ENCODE results near the gene GRIN2D.

The GRIN2D gene

DNA sequence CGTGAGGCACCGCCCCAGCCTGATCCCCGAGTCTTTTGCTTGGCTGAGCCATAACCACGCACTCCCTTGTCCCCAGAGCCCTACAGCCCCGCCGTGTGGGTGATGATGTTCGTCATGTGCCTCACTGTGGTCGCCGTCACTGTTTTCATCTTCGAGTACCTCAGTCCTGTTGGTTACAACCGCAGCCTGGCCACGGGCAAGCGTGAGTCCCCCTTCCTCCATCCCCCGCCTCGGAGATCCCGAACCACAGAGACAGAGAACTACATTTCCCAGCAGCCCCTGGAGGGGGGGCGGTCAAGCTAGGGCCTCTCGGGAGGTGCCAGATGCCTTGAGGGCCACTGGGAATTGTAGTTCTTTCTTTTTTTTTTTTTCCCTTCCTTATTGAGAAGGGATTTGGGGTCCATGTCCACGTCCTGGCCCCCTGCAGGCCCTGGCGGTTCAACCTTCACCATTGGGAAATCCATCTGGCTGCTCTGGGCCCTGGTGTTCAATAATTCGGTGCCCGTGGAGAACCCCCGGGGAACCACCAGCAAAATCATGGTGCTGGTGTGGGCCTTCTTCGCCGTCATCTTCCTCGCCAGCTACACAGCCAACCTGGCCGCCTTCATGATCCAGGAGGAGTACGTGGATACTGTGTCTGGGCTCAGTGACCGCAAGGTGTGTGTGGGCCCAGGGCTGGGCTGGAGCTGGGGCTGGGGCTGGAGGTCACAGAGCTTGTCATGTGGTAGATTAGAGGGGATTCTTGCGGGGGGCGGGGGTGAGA, 25.9 kb downstream of the GRIN2D start:
- Histone ChIP-seq H3K27ac (ENCODE audit: low read length) (no peak overlapping the region), H3K9ac (ENCODE audit: low read depth, low read length) (no peak overlapping the region), H3K27me3 (ENCODE audit: insufficient read depth, low read length) (peaks cover 4% of the 10 kb centered on the region; the same call in 1 of the 2 replicates), H3K4me3 (ENCODE audit: low read length) (no peak overlapping the region; the same call in 1 of the 2 replicates), H3K9me3 (ENCODE audit: insufficient read depth, low read depth, low read length) (no peaks in the 10 kb centered on the region), H3K36me3 (ENCODE audit: insufficient read depth, low read depth, low read length) (no peaks in the 10 kb centered on the region), H3K4me1 (ENCODE audit: insufficient read depth, low read length) (no peaks in the 10 kb centered on the region; the same call in 1 of the 2 replicates)

DNA sequence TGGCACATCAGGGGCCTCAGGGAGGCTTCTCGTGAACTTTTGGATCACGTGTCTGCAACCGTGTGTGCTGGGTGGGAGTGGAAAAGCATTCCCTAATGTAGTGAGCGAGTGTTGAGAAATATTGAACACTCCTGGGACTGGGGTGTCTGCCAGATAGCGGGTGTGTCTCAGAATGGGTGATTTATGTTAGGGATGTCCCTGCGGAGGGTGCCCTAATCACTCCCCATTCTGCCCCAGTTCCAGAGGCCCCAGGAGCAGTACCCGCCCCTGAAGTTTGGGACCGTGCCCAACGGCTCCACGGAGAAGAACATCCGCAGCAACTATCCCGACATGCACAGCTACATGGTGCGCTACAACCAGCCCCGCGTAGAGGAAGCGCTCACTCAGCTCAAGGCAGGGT, 28.1 kb downstream of the GRIN2D start:
- Histone ChIP-seq H3K27me3 (ENCODE audit: insufficient read depth, low read length) (no peaks in the 10 kb centered on the region), H3K4me3 (ENCODE audit: low read length) (no peak overlapping the region), H3K4me1 (ENCODE audit: insufficient read depth, low read length) (no peaks in the 10 kb centered on the region; the same call in 1 of the 2 replicates), H3K9ac (ENCODE audit: low read depth, low read length) (no peak overlapping the region), H3K27ac (ENCODE audit: low read length) (no peak overlapping the region), H3K9me3 (ENCODE audit: insufficient read depth, low read depth, low read length) (no peaks in the 10 kb centered on the region), H3K36me3 (ENCODE audit: insufficient read depth, low read depth, low read length) (no peaks in the 10 kb centered on the region)

DNA sequence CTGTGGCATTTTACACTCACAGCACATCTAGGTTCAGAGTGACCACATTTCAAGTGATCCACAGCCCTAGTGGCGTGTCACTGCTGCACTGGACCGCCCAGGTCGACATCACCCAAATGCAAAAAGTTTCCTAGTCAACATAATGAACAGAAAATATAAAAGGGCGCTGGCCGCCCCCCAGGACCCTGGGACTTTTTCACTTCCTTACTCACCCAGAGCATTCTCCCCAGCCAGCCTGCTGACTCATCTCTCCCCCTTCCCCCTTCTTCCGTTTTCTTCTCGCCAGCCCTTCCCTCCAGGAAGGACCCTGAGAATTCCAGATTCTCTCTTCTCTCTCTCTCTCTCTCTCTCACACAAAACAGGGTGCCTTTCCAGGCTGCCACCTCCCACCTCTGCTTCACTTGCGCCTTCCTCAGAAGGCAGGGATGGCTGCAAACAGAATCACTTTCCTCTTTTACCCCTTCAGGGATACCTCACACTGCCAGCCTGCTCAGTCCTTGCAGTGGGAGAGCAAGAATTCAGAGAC, 31.3 kb downstream of the GRIN2D start:
- no peaks in the 10 kb centered on the region for H3K9me3 ChIP-seq (ENCODE audit: insufficient read depth, low read depth, low read length)
- no peaks in the 10 kb centered on the region; the same call in 1 of the 2 replicates for H3K4me1 ChIP-seq (ENCODE audit: insufficient read depth, low read length)
- no peaks in the 10 kb centered on the region for H3K36me3 ChIP-seq (ENCODE audit: insufficient read depth, low read depth, low read length)
- H3K27me3 ChIP-seq (ENCODE audit: insufficient read depth, low read length): no peaks in the 10 kb centered on the region
- no peak overlapping the region for H3K27ac ChIP-seq (ENCODE audit: low read length)
- H3K4me3 ChIP-seq (ENCODE audit: low read length): no peak overlapping the region
- peak overlapping the region; percentile 65; the same call in 1 of the 2 replicates for H3K9ac ChIP-seq (ENCODE audit: low read depth, low read length)

GRCh38 chr19:48428670-48429069, 35.2 kb downstream of the GRIN2D start:
- Histone ChIP-seq H3K9me3 (ENCODE audit: insufficient read depth, low read depth, low read length) (no peaks in the 10 kb centered on the region), H3K9ac (ENCODE audit: low read depth, low read length) (no peak overlapping the region), H3K27me3 (ENCODE audit: insufficient read depth, low read length) (no peaks in the 10 kb centered on the region), H3K4me1 (ENCODE audit: insufficient read depth, low read length) (no peaks in the 10 kb centered on the region; the same call in 1 of the 2 replicates), H3K36me3 (ENCODE audit: insufficient read depth, low read depth, low read length) (no peaks in the 10 kb centered on the region), H3K4me3 (ENCODE audit: low read length) (no peak overlapping the region), H3K27ac (ENCODE audit: low read length) (no peak overlapping the region)

DNA sequence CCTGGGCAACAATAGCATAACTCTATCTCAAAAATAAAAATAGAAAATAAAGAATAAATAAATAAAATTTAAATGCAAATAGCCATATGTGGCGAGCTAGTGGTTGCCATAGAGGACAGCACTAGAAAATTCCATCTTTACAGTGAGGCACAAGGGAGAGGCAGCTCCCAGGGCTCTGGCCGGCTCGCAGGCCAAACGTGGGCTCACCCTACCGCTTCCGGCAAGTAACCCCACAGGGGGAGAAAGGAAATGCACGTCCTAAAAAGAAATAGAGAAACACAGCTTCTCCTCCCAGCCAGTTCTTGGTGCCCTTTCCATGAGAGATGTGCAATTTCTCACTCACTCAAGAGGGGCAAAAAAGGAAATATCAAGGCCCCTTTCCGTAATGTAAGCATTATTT, 39.9 kb downstream of the GRIN2D start:
- Histone ChIP-seq H3K4me3 (ENCODE audit: low read length) (no peak overlapping the region), H3K9ac (ENCODE audit: low read depth, low read length) (no peak overlapping the region), H3K27ac (ENCODE audit: low read length) (no peak overlapping the region), H3K27me3 (ENCODE audit: insufficient read depth, low read length) (no peaks in the 10 kb centered on the region), H3K36me3 (ENCODE audit: insufficient read depth, low read depth, low read length) (no peaks in the 10 kb centered on the region), H3K9me3 (ENCODE audit: insufficient read depth, low read depth, low read length) (no peaks in the 10 kb centered on the region), H3K4me1 (ENCODE audit: insufficient read depth, low read length) (no peaks in the 10 kb centered on the region)

GRCh38 chr19:48436586-48436985, 43.1 kb downstream of the GRIN2D start:
- H3K36me3 ChIP-seq (ENCODE audit: insufficient read depth, low read depth, low read length): no peaks in the 10 kb centered on the region

GRCh38 chr19:48441360-48442050, 48.0 kb downstream of the GRIN2D start:
- H3K9me3 ChIP-seq (ENCODE audit: insufficient read depth, low read depth, low read length): no peaks in the 10 kb centered on the region
- H3K4me3 ChIP-seq (ENCODE audit: low read length): no peak overlapping the region
- H3K9ac ChIP-seq (ENCODE audit: low read depth, low read length): no peak overlapping the region
- no peaks in the 10 kb centered on the region for H3K36me3 ChIP-seq (ENCODE audit: insufficient read depth, low read depth, low read length)
- peaks cover 8% of the 10 kb centered on the region; the same call in 1 of the 2 replicates for H3K4me1 ChIP-seq (ENCODE audit: insufficient read depth, low read length)
- peaks cover 41% of the 10 kb centered on the region for H3K27me3 ChIP-seq (ENCODE audit: insufficient read depth, low read length)
- H3K27ac ChIP-seq (ENCODE audit: low read length): no peak overlapping the region

More at GRCh38 chr19:48436586-48436985, 43.1 kb downstream of the GRIN2D start:
- Histone ChIP-seq H3K9me3 (ENCODE audit: insufficient read depth, low read depth, low read length) (no peaks in the 10 kb centered on the region), H3K27ac (ENCODE audit: low read length) (no peak overlapping the region), H3K27me3 (ENCODE audit: insufficient read depth, low read length) (peaks cover 9% of the 10 kb centered on the region), H3K9ac (ENCODE audit: low read depth, low read length) (no peak overlapping the region), H3K4me3 (ENCODE audit: low read length) (no peak overlapping the region), H3K4me1 (ENCODE audit: insufficient read depth, low read length) (no peaks in the 10 kb centered on the region)

GRCh38 chr19:48442116-48443035, 48.9 kb downstream of the GRIN2D start:
- H3K4me1 ChIP-seq (ENCODE audit: insufficient read depth, low read length): peaks cover 8% of the 10 kb centered on the region; the same call in 1 of the 2 replicates
- no peak overlapping the region for H3K27ac ChIP-seq (ENCODE audit: low read length)
- H3K4me3 ChIP-seq (ENCODE audit: low read length): no peak overlapping the region
- H3K36me3 ChIP-seq (ENCODE audit: insufficient read depth, low read depth, low read length): peaks cover 4% of the 10 kb centered on the region; the same call in 1 of the 2 replicates
- H3K9ac ChIP-seq (ENCODE audit: low read depth, low read length): no peak overlapping the region
- peaks cover 41% of the 10 kb centered on the region for H3K27me3 ChIP-seq (ENCODE audit: insufficient read depth, low read length)
- no peaks in the 10 kb centered on the region for H3K9me3 ChIP-seq (ENCODE audit: insufficient read depth, low read depth, low read length)

DNA sequence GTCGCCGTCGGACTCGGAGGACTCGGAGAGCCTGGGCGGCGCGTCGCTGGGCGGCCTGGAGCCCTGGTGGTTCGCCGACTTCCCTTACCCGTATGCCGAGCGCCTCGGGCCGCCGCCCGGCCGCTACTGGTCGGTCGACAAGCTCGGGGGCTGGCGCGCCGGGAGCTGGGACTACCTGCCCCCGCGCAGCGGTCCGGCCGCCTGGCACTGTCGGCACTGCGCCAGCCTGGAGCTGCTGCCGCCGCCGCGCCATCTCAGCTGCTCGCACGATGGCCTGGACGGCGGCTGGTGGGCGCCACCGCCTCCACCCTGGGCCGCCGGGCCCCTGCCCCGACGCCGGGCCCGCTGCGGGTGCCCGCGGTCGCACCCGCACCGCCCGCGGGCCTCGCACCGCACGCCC, 49.8 kb downstream of the GRIN2D start:
- Histone ChIP-seq H3K9ac (ENCODE audit: low read depth, low read length) (no peak overlapping the region), H3K27ac (ENCODE audit: low read length) (no peak overlapping the region), H3K36me3 (ENCODE audit: insufficient read depth, low read depth, low read length) (peaks cover 13% of the 10 kb centered on the region), H3K4me1 (ENCODE audit: insufficient read depth, low read length) (peaks cover 8% of the 10 kb centered on the region; the same call in 1 of the 2 replicates), H3K9me3 (ENCODE audit: insufficient read depth, low read depth, low read length) (no peaks in the 10 kb centered on the region), H3K27me3 (ENCODE audit: insufficient read depth, low read length) (peaks cover 41% of the 10 kb centered on the region), H3K4me3 (ENCODE audit: low read length) (no peak overlapping the region)

Data from iPS-20b (cell line).